H9 (cell line): ENCODE data around the gene FREM2. TPM values are rescaled to one million over a fixed set of nuclear protein-coding genes. Genes with fewer than 3 reads are reported as not detected.

Experiments used
- DNase-seq: peaks from one replicate; pipeline ENCODE4 v3.0.0-alpha.2; 2017
- H2AFZ ChIP-seq: one replicate; pipeline ENCODE4 v1.6.1; 2013; ENCODE audit warnings: mild to moderate bottlenecking, low read length, control low read depth, moderate library complexity
- H2AK5ac ChIP-seq: 2 replicates; pipeline ENCODE4 v1.6.1; 2013; ENCODE audit warnings: low read length, control low read depth, mixed read lengths; ENCODE audit not compliant: insufficient read length
- H2BK120ac ChIP-seq: one replicate; pipeline ENCODE4 v1.6.1; 2013; ENCODE audit warnings: low read depth, mild to moderate bottlenecking, low read length, control low read depth, inconsistent platforms; ENCODE audit not compliant: poor library complexity, severe bottlenecking
- H2BK12ac ChIP-seq: 2 replicates; pipeline ENCODE4 v1.6.1; 2013; ENCODE audit warnings: low read length, control low read depth, mixed read lengths, low read depth; ENCODE audit not compliant: insufficient read length
- H2BK15ac ChIP-seq: 2 replicates; pipeline ENCODE4 v1.6.1; 2013; ENCODE audit warnings: low read depth, low read length, control low read depth
- H2BK20ac ChIP-seq: one replicate; pipeline ENCODE4 v1.6.1; 2013; ENCODE audit warnings: low read depth, mild to moderate bottlenecking, low read length, control low read depth, inconsistent platforms; ENCODE audit not compliant: poor library complexity, severe bottlenecking
- H2BK5ac ChIP-seq: 2 replicates; pipeline ENCODE4 v1.6.1; 2013; ENCODE audit warnings: low read length, control low read depth, mixed read lengths; ENCODE audit not compliant: insufficient read length
- H3K14ac ChIP-seq: 2 replicates; pipeline ENCODE4 v1.6.1; 2013; ENCODE audit warnings: low read length, control low read depth; ENCODE audit not compliant: insufficient read depth
- H3K18ac ChIP-seq: 2 replicates; pipeline ENCODE4 v1.6.1; 2013; ENCODE audit warnings: low read depth, mild to moderate bottlenecking, mixed read lengths, low read length, control low read depth; ENCODE audit not compliant: insufficient read length
- H3K23ac ChIP-seq: 2 replicates; pipeline ENCODE4 v1.6.1; 2013; ENCODE audit warnings: low read length, control low read depth, mixed read lengths, low read depth; ENCODE audit not compliant: insufficient read length
- H3K23me2 ChIP-seq: 2 replicates; pipeline ENCODE4 v1.6.1; 2013; ENCODE audit warnings: low read depth, mild to moderate bottlenecking, mixed read lengths, low read length, control low read depth; ENCODE audit not compliant: insufficient read length, poor library complexity, severe bottlenecking
- H3K27ac ChIP-seq: 2 replicates; pipeline ENCODE4 v1.5.1; 2013; ENCODE audit warnings: low read length, control low read depth, mixed read lengths, low read depth; ENCODE audit not compliant: insufficient read length
- H3K27me3 ChIP-seq: 2 replicates; pipeline ENCODE4 v1.6.1; 2013; ENCODE audit warnings: low read length, control low read depth, inconsistent platforms; ENCODE audit not compliant: insufficient read depth
- H3K4ac ChIP-seq: 2 replicates; pipeline ENCODE4 v1.6.1; 2013; ENCODE audit warnings: low read depth, mild to moderate bottlenecking, control low read depth, inconsistent platforms, low read length, moderate library complexity
- H3K4me1 ChIP-seq: 2 replicates; pipeline ENCODE4 v1.6.1; 2013; ENCODE audit warnings: low read length, control low read depth, inconsistent platforms; ENCODE audit not compliant: insufficient read depth
- H3K4me2 ChIP-seq: 2 replicates; pipeline ENCODE4 v1.6.1; 2013; ENCODE audit warnings: low read length, control low read depth, mixed read lengths; ENCODE audit not compliant: insufficient read length, insufficient read depth
- H3K56ac ChIP-seq: 2 replicates; pipeline ENCODE4 v1.6.1; 2013; ENCODE audit warnings: low read depth, mild to moderate bottlenecking, mixed read lengths, low read length, control low read depth; ENCODE audit not compliant: insufficient read length
- H3K79me1 ChIP-seq: 2 replicates; pipeline ENCODE4 v1.6.1; 2013; ENCODE audit warnings: low read depth, mild to moderate bottlenecking, moderate library complexity, low read length, control low read depth, inconsistent platforms; ENCODE audit not compliant: insufficient read depth, poor library complexity, severe bottlenecking
- H3K79me2 ChIP-seq: 2 replicates; pipeline ENCODE4 v1.6.1; 2013; ENCODE audit warnings: low read length, control low read depth, inconsistent platforms; ENCODE audit not compliant: insufficient read depth
- H3K9ac ChIP-seq: 2 replicates; pipeline ENCODE4 v1.6.1; 2013; ENCODE audit warnings: low read length, control low read depth, mixed read lengths; ENCODE audit not compliant: insufficient read length; ENCODE audit errors: extremely low read depth
- H3K9me3 ChIP-seq: one replicate; pipeline ENCODE4 v1.6.1; 2013; ENCODE audit warnings: low read depth, low read length, inconsistent platforms; ENCODE audit not compliant: control insufficient read depth
- H3T11ph ChIP-seq: one replicate; pipeline ENCODE4 v1.6.1; 2013; ENCODE audit warnings: mild to moderate bottlenecking, low read length, control low read depth, inconsistent platforms
- H4K20me1 ChIP-seq: one replicate; pipeline ENCODE4 v1.6.1; 2013; ENCODE audit not compliant: control insufficient read depth, insufficient read length, insufficient read depth
- H4K5ac ChIP-seq: 2 replicates; pipeline ENCODE4 v1.6.1; 2013; ENCODE audit warnings: low read depth, mild to moderate bottlenecking, mixed read lengths, low read length, control low read depth; ENCODE audit not compliant: insufficient read length
- H4K8ac ChIP-seq: replicated peaks from 2 replicates; pipeline ENCODE4 v1.6.1; 2013; ENCODE audit warnings: low read length, control low read depth, mixed read lengths, low read depth; ENCODE audit not compliant: insufficient read length
- H4K91ac ChIP-seq: 2 replicates; pipeline ENCODE4 v1.6.1; 2013; ENCODE audit warnings: low read depth, mild to moderate bottlenecking, moderate library complexity, mixed read lengths, low read length, control low read depth; ENCODE audit not compliant: insufficient read length
- H3K27ac Mint-ChIP-seq, 3 experiments: 2 replicates in 2 of 3; 3 replicates in 1 of 3; pipeline ENCODE4 v1.8.0; 2020 to 2021; ENCODE audit warnings: mixed read lengths in 3 of 3, mild to moderate bottlenecking in 1 of 3, moderate library complexity in 1 of 3
- H3K27me3 Mint-ChIP-seq: 2 replicates; pipeline ENCODE4 v1.8.0; 2021; ENCODE audit warnings: low read depth, mild to moderate bottlenecking, moderate library complexity, mixed read lengths
- H3K36me3 Mint-ChIP-seq, 3 experiments: 2 replicates in 2 of 3; 3 replicates in 1 of 3; pipeline ENCODE4 v1.8.0; 2020 to 2021; ENCODE audit warnings: low read depth in 3 of 3, mixed read lengths in 3 of 3; ENCODE audit not compliant: insufficient read depth in 1 of 3
- H3K4me1 Mint-ChIP-seq, 2 experiments: 2 replicates each; pipeline ENCODE4 v1.8.0; 2020; ENCODE audit warnings: mixed read lengths in 2 of 2
- H3K4me3 Mint-ChIP-seq, 2 experiments: 2 replicates in 1 of 2; 3 replicates in 1 of 2; pipeline ENCODE4 v1.8.0; 2020 to 2021; ENCODE audit warnings: mild to moderate bottlenecking in 2 of 2, mixed read lengths in 2 of 2, moderate library complexity in 1 of 2
- H3K9me3 Mint-ChIP-seq, 2 experiments: 2 replicates in 1 of 2; 3 replicates in 1 of 2; pipeline ENCODE4 v1.8.0; 2020; ENCODE audit warnings: mild to moderate bottlenecking in 2 of 2, mixed read lengths in 2 of 2, moderate library complexity in 1 of 2
- CTCF ChIP-seq: fragments of 200-600 bp; sonication (generic); conservative IDR thresholded peaks from 3 replicates; pipeline ENCODE4 v1.8.0; 2021; ENCODE audit warnings: antibody characterized with exemption, mild to moderate bottlenecking
- WGBS: extraction: QIAGEN DNeasy Blood & Tissue Kit; methylation state at CpG from one replicate; pipeline ENCODE4 v1.1.7; 2013; ENCODE audit warnings: missing lambda C conversion rate, low lambda C conversion rate, mixed read lengths; ENCODE audit not compliant: insufficient read length; ENCODE audit errors: extremely low coverage; 5-methylcytosine and 5-hydroxymethylcytosine counted together
- total RNA-seq: library from RNA; stranded (reverse); gene quantifications from 2 replicates; pipeline ENCODE4 v1.2.1, GENCODE V29; 2021

FREM2 gene
- total RNA-seq, 1 experiment from 2014 or later, result 16.0 TPM

- H3K18ac ChIP-seq, result no peak overlapping the region
- Mint-ChIP-seq H3K27me3 (no peaks in the 10 kb centered on the region), H3K36me3 (no peaks in the 10 kb centered on the region), H3K27ac (no peak overlapping the region), H3K4me3 (no peak overlapping the region), H3K4me1 (peaks cover 6 to 9% of the 10 kb centered on the region in 2 experiments), H3K9me3 (no peaks in the 10 kb centered on the region)
- H3K56ac ChIP-seq, result no peak overlapping the region
- no peaks in the 10 kb centered on the region for H3K79me1 ChIP-seq
- no peaks in the 10 kb centered on the region for H3K9me3 ChIP-seq
- H2BK15ac ChIP-seq, result no peak overlapping the region
- no peak overlapping the region for H2AK5ac ChIP-seq
- no peak overlapping the region for H4K91ac ChIP-seq
- H4K5ac ChIP-seq, result no peak overlapping the region
- H3K27me3 ChIP-seq, result no peaks in the 10 kb centered on the region
- no peak overlapping the region for H3K4ac ChIP-seq
- no peak overlapping the region for H3K4me2 ChIP-seq
- no peak overlapping the region for H2BK120ac ChIP-seq
- no peak overlapping the region for H4K8ac ChIP-seq
- H3K27ac ChIP-seq, result no peak overlapping the region
- TF ChIP-seq CTCF, result no peak
- no peak overlapping the region for H3K14ac ChIP-seq
- DNase-seq, result no peak
- H3K23ac ChIP-seq, result no peak overlapping the region
- no peak overlapping the region for H2BK20ac ChIP-seq
- H2BK12ac ChIP-seq, result no peak overlapping the region
- H3K9ac ChIP-seq, result no peak overlapping the region
- no peak overlapping the region for H2BK5ac ChIP-seq
- H2AFZ ChIP-seq, result no peak overlapping the region
- no CpG with 5 or more reads among the region's 4 CpGs for WGBS
- no peaks in the 10 kb centered on the region for H3K23me2 ChIP-seq
- H4K20me1 ChIP-seq, result no peaks in the 10 kb centered on the region
- no peaks in the 10 kb centered on the region for H3K79me2 ChIP-seq
- no peaks in the 10 kb centered on the region; the same call in 1 of the 2 replicates for H3K4me1 ChIP-seq
- H3T11ph ChIP-seq, result no peak overlapping the region
Observed at GRCh38 chr13:38674208-38674607, 12.7 kb upstream of the FREM2 start.
